Nephron (organoid): ENCODE data around the gene OR9G1.

Source experiments
- H3K27ac Mint-ChIP-seq, 3 experiments: 2 replicates each; pipeline ENCODE4 v1.8.0; 2020; ENCODE audit warnings: mixed read lengths in 3 of 3, mild to moderate bottlenecking in 2 of 3, moderate library complexity in 1 of 3
- H3K27me3 Mint-ChIP-seq: 2 replicates; pipeline ENCODE4 v1.8.0; 2021; ENCODE audit warnings: low read depth, mild to moderate bottlenecking, moderate library complexity, mixed read lengths
- H3K36me3 Mint-ChIP-seq: 2 replicates; pipeline ENCODE4 v1.8.0; 2020; ENCODE audit warnings: low read depth, mixed read lengths
- H3K4me1 Mint-ChIP-seq: 2 replicates; pipeline ENCODE4 v1.8.0; 2020; ENCODE audit warnings: mixed read lengths
- H3K4me3 Mint-ChIP-seq, 3 experiments: 2 replicates each; pipeline ENCODE4 v1.8.0; 2020; ENCODE audit warnings: mild to moderate bottlenecking in 3 of 3, mixed read lengths in 3 of 3, moderate library complexity in 2 of 3
- H3K9me3 Mint-ChIP-seq: 2 replicates; pipeline ENCODE4 v1.8.0; 2020; ENCODE audit warnings: mixed read lengths
- CTCF ChIP-seq, 3 experiments: fragments of 200-600 bp; sonication (generic); IDR thresholded peaks; one replicate each; pipeline ENCODE4 v1.5.0; 2021; ENCODE audit warnings: antibody characterized with exemption in 3 of 3; ENCODE audit not compliant: unreplicated experiment in 3 of 3

OR9G1 gene

GRCh38 chr11:56714206-56714605 is 15.3 kb downstream of the OR9G1 start:
- Mint-ChIP-seq H3K27ac (no peak overlapping the region), H3K4me3 (no peak overlapping the region), H3K4me1 (no peaks in the 10 kb centered on the region), H3K27me3 (no peaks in the 10 kb centered on the region), H3K9me3 (no peaks in the 10 kb centered on the region), H3K36me3 (no peaks in the 10 kb centered on the region)
- no peak for TF ChIP-seq CTCF (IDR thresholded peaks at IDR 0.05; ENCODE audit: unreplicated experiment in 3 of 3)

GRCh38 chr11:56716379-56716854 is 17.5 kb downstream of the OR9G1 start:
- Mint-ChIP-seq H3K4me3 (no peak overlapping the region), H3K36me3 (no peaks in the 10 kb centered on the region), H3K27ac (no peak overlapping the region), H3K9me3 (no peaks in the 10 kb centered on the region), H3K27me3 (no peaks in the 10 kb centered on the region), H3K4me1 (no peaks in the 10 kb centered on the region)
- TF ChIP-seq CTCF (IDR thresholded peaks at IDR 0.05; ENCODE audit: unreplicated experiment in 3 of 3), result no peak

- no peaks in the 10 kb centered on the region for H3K27me3 Mint-ChIP-seq
- no peaks in the 10 kb centered on the region for H3K9me3 Mint-ChIP-seq
- H3K27ac Mint-ChIP-seq, result no peak overlapping the region
- no peaks in the 10 kb centered on the region for H3K36me3 Mint-ChIP-seq
- no peak for TF ChIP-seq CTCF (IDR thresholded peaks at IDR 0.05; ENCODE audit: unreplicated experiment in 3 of 3)
- no peaks in the 10 kb centered on the region for H3K4me1 Mint-ChIP-seq
- no peak overlapping the region for H3K4me3 Mint-ChIP-seq
Observed at GRCh38 chr11:56720513-56720912, 21.6 kb downstream of the OR9G1 start.

GRCh38 chr11:56740107-56740506 is 41.2 kb downstream of the OR9G1 start:
- Mint-ChIP-seq H3K27me3 (no peaks in the 10 kb centered on the region), H3K4me1 (no peaks in the 10 kb centered on the region), H3K9me3 (no peaks in the 10 kb centered on the region), H3K4me3 (no peak overlapping the region), H3K36me3 (no peaks in the 10 kb centered on the region), H3K27ac (no peak overlapping the region)
- no peak for TF ChIP-seq CTCF (IDR thresholded peaks at IDR 0.05; ENCODE audit: unreplicated experiment in 3 of 3)

- Mint-ChIP-seq H3K9me3 (no peaks in the 10 kb centered on the region), H3K36me3 (no peaks in the 10 kb centered on the region), H3K27me3 (no peaks in the 10 kb centered on the region), H3K4me3 (no peak overlapping the region), H3K4me1 (no peaks in the 10 kb centered on the region), H3K27ac (no peak overlapping the region)
- TF ChIP-seq CTCF (IDR thresholded peaks at IDR 0.05; ENCODE audit: unreplicated experiment in 3 of 3), result no peak
Observed at GRCh38 chr11:56740886-56741285, 42.0 kb downstream of the OR9G1 start.

GRCh38 chr11:56748597-56748996 is 49.7 kb downstream of the OR9G1 start, which contains the start of gene OR9G4:
Gene OR9G4, minus strand, starts transcription at chr11:56748697. Its CDS starts 4,931 bp downstream, at chr11:56743766.
- Mint-ChIP-seq H3K36me3 (no peaks in the 10 kb centered on the region), H3K27ac (no peak within 1 kb of the TSS), H3K4me3 (no peak within 1 kb of the TSS), H3K27me3 (no peaks in the 10 kb centered on the region), H3K4me1 (no peaks in the 10 kb centered on the region), H3K9me3 (no peaks in the 10 kb centered on the region)
- no peak for TF ChIP-seq CTCF (IDR thresholded peaks at IDR 0.05; ENCODE audit: unreplicated experiment in 3 of 3)
